Measurements from ENCODE around the gene IGFL4.

The IGFL4 gene

DNA sequence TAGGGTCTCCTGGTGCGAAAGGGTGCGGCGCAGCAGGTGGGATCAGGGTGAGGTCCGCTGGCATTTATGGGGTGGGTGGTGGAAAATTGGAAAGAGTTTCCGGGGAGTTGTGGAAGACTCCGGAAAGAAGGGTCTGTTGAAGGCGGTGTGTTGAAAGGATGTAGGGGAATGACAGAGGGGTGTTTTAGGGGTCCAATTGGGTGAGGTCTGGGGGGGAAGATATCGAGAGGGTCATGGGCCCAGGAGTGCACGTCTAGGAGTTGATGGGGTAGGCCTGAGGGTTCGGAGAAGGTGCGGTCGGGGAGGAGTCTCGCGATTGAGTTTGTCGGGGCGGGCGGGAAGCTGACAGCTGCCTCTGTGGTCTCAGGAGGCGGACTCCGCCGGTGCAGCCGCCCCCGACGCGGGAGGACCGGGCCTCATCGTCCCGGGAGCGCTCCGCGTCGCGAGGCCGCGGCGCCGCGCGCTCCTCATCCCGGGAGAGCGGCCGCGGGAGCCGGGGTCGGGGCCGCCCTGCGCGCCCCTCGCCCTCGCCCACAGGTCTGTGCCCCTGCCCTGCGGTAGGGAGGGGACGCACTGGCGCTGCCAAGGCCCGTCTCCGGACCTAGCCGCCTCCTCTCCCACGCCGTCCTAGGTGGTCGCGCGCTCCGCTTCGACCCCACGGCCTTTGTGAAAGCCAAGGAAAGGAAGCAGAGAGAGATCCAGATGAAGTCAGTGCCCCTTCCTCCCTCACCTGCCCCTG is 24.9 kb downstream of the IGFL4 start:
- TF ChIP-seq, protein P1, sequence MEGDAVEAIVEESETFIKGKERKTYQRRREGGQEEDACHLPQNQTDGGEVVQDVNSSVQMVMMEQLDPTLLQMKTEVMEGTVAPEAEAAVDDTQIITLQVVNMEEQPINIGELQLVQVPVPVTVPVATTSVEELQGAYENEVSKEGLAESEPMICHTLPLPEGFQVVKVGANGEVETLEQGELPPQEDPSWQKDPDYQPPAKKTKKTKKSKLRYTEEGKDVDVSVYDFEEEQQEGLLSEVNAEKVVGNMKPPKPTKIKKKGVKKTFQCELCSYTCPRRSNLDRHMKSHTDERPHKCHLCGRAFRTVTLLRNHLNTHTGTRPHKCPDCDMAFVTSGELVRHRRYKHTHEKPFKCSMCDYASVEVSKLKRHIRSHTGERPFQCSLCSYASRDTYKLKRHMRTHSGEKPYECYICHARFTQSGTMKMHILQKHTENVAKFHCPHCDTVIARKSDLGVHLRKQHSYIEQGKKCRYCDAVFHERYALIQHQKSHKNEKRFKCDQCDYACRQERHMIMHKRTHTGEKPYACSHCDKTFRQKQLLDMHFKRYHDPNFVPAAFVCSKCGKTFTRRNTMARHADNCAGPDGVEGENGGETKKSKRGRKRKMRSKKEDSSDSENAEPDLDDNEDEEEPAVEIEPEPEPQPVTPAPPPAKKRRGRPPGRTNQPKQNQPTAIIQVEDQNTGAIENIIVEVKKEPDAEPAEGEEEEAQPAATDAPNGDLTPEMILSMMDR (IDR thresholded peaks at IDR 0.05; ENCODE audit: insufficient read depth, missing control alignments): no peak
- FAIRE-seq: no peak
- DNase-seq (ENCODE audit: insufficient read length, low spot score): no peak

DNA sequence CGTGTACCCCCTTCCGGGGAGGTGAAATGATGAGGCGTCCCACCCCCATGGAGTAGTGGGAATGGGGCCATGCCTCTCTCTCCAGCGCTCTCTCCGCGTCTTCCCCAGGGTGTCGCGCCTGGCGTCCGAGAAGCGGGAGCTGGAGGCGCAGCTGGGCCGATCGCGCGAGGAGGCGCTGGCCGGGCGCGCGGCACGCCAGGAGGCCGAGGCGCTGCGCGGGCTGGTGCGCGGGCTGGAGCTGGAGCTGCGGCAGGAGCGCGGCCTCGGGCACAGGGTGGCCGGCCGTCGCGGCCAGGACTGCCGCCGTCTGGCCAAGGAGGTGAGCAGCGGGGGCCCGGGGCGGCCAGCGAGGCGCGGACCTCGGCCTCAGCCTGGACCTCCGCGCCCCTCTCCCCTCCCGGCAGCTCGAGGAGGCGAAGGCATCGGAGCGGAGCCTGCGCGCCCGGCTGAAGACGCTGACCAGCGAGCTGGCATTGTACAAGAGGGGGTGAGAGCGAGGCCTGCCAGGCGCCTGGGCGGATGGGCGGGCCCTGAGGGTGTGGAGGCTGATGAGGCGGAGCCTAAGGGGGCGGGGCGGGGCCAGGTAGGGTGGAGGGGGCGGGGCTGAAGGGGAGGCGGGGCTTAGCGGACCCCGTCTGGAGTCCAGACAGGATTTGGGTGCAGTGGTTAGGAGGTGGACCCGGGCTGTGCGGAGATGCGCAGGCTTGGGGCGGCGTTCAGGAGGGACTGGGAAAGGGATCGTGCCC is 25.7 kb downstream of the IGFL4 start:
- TF ChIP-seq, protein P1 (IDR thresholded peaks at IDR 0.05; ENCODE audit: insufficient read depth, missing control alignments): no peak
- FAIRE-seq (no peak), DNase-seq (ENCODE audit: insufficient read length, low spot score) (peak; percentile 71)

DNA sequence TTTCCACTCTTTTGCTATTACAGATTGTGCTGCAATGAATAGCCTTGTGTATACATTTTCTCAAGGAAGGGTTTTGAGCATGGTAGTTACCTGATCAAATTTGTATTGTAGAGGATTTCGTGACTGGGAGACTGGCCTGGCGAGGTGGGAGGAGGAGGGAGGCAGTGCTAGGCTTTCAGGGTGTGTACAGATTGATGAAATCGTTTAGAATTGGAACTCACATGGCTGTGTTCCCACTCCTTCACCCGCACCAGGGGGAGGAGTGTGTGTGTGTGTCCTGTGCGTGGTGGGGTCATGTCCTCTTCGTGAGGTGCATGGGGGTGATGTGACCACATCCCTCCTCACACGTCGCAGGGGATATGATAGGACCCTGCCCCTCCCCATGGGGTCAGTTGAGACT is 26.3 kb downstream of the IGFL4 start:
- TF ChIP-seq, protein P1 (IDR thresholded peaks at IDR 0.05; ENCODE audit: insufficient read depth, missing control alignments): no peak
- no peak for DNase-seq (ENCODE audit: insufficient read length, low spot score)
- FAIRE-seq: no peak

DNA sequence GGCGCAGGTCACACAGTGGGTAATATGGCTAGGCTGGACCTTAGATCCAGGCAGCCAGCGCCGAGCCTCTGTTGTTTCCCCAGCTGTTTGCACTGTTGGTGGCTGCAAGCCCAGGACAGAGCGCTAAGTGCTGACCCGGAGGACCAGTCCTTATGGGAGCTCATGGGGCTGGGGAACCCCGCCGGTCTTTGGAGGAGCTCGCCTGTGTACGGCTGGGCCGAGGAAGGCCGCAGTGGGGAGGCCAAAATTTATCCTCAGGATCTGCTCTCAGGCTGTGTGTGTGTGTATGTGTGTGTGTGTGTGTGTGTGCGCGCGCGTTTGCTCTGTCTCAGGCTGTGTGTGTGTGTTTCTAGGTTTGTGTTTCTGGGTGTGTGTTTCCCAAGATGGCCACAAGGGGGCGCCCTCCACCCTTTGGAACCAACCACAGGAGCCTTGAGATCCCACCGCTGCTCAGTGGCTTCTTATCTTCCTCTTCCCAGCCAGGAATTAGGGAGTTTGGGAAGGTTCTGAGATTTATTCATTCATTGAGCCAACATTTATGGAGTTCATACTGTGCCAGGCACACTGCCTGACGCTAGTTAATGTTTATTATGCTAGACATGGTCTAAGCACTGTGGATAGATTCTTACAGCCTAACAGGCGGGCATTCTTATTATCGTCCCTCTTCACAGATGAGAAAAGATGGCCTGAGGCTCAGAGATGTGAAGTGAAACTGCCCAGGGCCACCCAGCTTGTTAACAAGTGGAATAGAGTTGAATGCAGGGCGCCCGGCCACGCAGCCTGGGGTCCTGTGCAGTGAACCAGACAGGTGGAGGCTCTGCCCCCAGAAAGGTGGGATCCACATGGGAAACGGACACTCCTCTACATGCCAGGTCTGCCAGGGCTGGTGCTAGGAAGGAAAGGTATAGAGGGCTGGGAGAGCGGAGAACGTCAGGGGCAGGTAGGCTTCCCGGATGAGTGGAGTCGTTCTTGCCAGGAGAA is 31.0 kb downstream of the IGFL4 start:
- FAIRE-seq (no peak), DNase-seq (ENCODE audit: insufficient read length, low spot score) (peak; percentile 69)
- TF ChIP-seq, protein P1 (IDR thresholded peaks at IDR 0.05; ENCODE audit: insufficient read depth, missing control alignments): peak; percentile 64

DNA sequence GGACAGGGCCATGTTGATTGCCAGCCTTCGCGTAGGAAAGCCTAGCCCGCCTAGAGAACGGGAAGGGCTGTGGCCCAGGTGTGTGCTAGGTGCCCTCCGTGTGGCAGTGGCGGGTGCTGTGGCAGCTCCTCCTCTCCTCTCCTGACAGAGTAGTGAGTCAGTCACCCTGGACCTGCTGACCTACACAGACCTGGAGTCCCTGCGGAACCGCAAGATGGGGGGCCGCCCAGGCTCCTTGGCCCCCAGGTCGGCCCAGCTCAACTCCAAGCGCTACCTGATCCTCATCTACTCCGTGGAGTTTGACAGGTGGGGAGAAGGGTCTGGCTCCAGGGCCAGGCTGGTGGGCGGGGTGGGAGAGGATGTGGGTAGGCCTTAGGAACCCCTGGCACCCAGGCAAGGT is 34.4 kb downstream of the IGFL4 start:
- DNase-seq (ENCODE audit: insufficient read length, low spot score): no peak
- no peak for FAIRE-seq
- TF ChIP-seq, protein P1 (IDR thresholded peaks at IDR 0.05; ENCODE audit: insufficient read depth, missing control alignments): no peak

DNA sequence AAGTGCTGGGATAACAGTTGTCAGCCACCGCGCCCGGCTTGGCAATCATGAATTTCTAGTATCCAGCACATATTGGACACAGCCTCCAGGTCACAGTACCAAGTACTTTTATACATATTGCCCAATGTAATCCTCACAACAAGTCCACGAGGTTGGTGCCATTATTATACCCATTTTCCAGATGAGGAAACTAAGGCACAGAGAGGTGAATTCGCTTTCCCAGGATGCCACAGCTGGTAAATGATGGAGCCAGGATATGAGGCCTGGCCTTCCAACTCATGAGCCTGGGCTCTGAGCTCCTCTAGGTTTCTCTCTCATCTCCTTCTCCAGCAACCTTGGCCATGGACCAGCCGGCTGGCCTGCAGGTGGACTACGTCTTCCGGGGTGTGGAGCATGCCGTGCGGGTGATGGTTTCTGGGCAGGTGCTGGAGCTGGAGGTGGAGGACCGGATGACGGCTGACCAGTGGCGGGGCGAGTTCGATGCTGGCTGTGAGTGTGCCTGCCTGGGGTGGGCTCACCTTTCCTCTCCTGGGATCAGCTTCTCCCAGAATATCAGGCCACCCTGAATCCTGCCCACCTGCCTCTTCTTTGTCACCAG is 38.0 kb downstream of the IGFL4 start:
- no peak for FAIRE-seq
- TF ChIP-seq, protein P1 (IDR thresholded peaks at IDR 0.05; ENCODE audit: insufficient read depth, missing control alignments): no peak

More for the DNA sequence above, 38.0 kb downstream of the IGFL4 start:
- DNase-seq (ENCODE audit: insufficient read length, low spot score): no peak

All from D721Med (cell line).